RPMI7951 (cell line): ENCODE results near the gene IL5RA. TPM values are rescaled to one million over a fixed set of nuclear protein-coding genes. Genes with fewer than 3 reads are reported as not detected.
A peak's percentile ranks its signal among the peaks of the same experiment; 100 is the strongest.

ENCODE experiments used
- DNase-seq: peaks from one replicate; pipeline ENCODE4 v3.0.0-alpha.2; 2012; ENCODE audit warnings: low read depth
- total RNA-seq: library from RNA; depleted of rRNA; stranded (reverse); fragments of >200 nt; shearing (Covaris generic); gene quantifications from 2 replicates; pipeline ENCODE4 v1.2.3, GENCODE V29; 2014; rRNA removed

The IL5RA gene, protein sequence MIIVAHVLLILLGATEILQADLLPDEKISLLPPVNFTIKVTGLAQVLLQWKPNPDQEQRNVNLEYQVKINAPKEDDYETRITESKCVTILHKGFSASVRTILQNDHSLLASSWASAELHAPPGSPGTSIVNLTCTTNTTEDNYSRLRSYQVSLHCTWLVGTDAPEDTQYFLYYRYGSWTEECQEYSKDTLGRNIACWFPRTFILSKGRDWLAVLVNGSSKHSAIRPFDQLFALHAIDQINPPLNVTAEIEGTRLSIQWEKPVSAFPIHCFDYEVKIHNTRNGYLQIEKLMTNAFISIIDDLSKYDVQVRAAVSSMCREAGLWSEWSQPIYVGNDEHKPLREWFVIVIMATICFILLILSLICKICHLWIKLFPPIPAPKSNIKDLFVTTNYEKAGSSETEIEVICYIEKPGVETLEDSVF
- total RNA-seq, result not detected in 2 replicates

DNA sequence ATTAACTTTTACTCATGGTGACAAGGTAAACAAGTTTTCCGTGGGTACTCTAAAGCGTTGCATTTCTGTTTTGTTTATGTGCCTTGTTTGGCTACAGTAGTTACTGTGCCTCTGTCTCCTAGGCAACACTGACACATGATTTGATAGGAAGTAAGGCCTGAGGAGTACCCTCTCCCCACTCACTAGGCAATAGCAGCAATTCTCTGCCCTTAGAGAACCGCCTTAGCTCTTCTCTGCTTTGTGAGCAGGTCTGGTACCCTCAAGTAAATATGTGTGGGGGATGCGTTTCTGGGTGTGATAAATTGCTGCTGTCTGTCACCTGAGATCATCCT lies at the start of gene IL5RA:
Gene IL5RA, minus strand, starts transcription at position 76 of the 332 bp plus-strand sequence. CDS start 5,390 bp downstream, outside the sequence.
- DNase-seq, result no peak

DNA sequence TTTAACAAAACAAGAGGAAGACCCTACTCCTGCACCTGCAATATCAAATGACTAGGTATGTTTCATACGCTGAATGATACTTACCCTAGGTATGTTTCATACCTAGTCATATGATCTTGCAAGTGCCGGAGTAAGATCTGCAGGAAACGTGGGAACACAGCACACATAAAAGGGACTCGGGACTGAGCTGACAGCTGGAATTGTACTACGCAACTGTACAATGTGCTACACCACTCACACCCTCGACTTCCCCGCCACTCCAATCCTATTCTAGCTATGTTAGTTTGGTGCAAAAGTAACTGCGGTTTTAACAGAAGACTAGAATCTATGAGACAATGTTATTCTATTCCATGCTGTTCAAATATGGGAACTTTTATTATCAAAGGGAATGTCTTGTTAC lies 47.3 kb upstream of the IL5RA start:
- no peak for DNase-seq

DNA sequence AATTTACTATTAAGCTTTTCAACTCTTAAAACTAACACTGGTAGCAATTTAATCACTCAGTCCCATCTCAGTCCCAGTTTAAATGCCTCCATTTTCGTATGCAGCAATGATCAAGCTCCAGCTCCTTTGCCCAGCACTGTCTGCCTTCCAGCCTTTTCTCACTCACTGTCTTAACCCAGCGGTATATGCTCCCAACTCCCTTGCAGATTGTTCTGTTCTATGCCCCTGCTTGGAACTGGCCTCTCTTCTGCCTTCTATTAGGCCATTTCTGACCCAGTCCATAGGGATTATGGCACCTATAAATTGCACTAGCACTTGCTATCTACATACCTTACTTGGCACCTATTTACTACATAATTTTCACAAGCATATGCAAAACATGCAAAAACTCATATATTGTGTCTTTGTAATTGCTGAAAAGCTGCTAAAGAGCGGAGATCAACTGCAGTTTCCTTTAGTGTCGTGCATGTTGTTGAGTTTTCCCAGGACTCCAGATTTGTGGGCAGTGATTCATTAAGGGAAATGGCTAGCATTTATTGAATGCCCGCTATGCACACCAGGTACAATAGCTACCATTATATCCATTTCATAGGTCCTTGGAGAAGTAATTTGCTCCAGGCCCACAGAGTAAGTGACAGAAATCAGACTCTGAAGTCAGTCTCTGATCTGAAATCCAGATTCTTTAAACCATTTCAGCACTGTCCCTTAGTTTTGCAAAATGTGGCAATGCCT lies 44.9 kb upstream of the IL5RA start:
- peak; percentile 15 for DNase-seq

DNA sequence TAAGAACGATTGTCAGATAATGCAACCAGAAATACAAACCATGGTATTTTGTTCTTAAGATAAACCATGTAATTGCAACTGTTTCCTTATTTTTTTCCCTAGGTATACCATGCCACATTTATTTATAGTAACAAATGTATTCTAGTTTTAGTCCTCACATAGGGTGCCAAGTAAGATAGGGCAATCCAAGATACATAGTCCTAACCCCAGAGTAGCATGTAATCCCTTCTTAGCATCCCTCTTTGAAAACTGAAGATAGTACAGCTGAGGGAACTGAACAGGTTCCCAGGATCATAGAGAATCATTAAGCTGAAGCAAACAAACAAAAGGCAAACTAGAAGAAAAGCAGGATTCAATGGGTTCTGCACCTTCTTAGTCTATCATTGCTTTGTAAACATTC lies 41.3 kb upstream of the IL5RA start:
- DNase-seq, result no peak

DNA sequence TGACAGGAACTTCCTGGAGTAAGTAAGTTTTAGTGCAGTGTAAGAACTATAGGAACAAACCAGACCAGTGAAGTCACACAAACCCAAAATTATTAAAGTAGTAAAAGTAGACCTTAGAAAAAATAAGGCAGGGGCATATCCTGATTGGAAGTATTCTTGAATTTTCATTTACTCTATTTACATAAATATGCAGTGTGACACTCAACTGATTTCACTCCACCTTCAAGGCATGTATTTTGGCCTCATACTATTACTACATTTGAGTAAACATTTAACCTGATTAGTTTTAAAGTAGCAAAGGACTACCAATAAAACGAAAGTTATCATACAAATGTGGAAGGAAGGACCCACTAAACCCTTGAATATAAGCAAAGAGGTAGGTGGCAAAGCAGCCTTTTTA lies 39.4 kb upstream of the IL5RA start:
- DNase-seq, result no peak

DNA sequence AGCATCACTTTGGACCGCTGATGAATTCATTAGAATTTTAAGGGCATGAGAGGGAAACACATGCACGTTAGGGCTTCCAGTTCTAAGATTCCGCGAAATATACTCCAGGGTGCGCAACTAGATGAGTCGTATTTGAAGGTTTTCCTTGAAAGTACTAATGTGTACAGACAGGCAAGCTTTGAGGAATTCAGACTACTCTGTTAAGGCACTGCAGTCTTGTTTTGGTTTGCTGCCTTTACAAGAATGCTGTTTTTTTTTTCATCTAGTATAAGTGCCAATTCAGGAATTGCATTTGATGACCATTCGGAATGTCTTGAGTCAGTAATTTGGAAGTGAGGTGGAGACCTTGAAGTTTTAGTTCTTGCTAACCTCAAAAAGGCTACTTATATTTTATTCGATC lies 35.7 kb upstream of the IL5RA start:
- no peak for DNase-seq

DNA sequence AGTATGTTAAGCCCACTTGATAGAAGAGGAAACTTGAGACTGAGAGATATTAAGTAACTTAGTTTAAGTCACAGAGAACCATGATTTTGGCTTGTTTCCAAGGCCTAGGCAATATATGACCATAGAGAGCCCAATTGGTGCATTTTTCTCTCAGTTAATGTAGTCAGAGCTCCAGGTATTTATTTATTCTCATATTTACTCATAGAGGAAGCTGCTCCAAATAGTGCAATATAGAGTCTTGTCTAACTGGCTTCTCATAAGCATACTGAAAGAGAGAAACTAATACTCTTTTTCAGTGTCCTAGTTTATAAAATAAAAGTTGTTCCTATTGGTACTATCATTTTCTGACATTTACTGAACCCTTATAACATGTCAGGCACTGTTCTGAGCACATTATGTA lies 31.8 kb upstream of the IL5RA start:
- DNase-seq, result no peak

DNA sequence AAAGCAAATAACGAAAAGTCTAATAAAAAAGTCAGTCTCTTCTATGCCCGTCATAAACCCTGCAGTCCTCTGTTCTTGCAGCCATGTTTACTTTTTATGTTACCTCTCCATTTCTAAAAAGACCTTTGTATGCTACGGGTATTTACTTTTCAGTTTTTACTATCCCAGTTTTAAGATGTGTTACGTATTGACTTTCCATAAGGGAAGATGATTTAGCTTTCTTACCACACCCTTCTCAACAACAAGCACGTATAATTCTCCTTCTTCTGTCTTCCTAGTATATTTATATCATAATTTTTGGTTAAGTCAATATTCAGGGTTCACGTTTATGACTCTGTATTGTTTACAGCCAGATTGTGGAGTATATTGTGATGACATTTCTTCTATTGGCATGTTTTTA lies 27.4 kb upstream of the IL5RA start:
- DNase-seq, result no peak

DNA sequence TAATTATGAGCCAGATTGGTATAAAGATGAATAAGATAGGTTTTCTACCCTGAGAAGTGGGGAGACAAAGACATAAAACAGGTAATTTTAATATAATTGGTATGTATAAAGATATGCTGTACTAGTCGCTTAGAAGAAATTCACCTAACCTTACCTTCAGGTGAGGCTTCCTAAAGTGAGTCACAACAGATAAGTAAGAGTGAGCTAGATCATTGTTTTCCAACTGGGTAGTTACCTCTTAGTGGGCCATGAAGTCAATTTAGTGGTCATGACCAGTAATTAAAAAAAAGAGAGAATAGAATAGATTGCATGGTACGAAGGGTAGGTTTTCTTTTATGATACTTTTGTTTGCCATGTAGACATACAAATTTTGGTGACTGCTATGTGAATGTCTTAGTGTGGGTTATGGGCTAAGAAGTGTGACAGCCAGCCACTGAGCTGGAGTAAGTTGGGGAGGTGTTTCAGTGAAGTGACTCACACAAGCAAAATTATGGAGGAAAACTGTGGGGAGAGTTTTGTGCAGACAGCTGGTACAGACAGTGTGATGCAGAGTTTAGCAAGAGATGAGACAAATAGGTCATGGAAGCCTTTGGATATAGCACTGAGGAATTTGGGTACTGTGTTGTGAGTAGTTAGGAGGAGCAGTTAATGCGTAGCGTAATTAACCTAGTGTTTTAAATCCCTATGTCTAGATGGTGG lies 24.7 kb upstream of the IL5RA start:
- no peak for DNase-seq

DNA sequence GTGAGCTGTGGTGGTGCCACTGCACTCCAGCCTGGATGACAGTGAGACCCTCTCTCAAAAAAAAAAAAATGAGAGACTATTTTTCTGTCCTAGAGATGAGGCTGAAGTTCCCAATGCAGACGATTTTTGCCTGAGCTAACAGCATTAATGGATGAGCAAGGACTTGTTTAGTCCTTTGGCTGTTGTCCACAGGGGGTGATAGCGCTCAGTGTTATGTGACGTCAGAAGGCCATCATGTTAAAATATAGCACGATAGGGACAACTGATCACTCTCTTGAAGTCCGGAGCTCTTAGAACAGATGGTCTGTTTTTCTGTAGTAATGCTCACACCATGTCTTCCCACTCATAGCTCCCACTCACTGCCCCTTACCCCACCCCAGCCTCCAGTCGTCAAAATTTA lies 23.3 kb upstream of the IL5RA start:
- no peak for DNase-seq

DNA sequence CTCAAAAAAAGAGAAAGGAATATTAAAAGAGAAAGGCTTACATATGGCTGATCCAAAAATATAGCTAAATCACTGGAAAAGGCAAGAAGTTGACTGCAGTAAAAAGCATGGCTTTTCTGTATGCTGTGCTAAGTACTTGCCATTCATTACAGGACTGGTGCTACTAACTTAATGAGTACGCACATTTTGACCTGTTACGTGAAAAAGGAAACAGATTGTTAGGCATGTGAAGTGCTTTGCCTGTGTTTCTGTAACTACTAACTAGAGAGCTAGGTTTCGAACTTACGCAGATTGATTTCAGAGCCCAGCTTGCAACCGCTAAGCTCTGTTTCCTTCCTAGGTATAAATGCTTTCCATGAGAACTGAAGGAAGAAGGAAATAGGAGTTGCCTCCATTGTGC lies 19.4 kb upstream of the IL5RA start:
- no peak for DNase-seq

DNA sequence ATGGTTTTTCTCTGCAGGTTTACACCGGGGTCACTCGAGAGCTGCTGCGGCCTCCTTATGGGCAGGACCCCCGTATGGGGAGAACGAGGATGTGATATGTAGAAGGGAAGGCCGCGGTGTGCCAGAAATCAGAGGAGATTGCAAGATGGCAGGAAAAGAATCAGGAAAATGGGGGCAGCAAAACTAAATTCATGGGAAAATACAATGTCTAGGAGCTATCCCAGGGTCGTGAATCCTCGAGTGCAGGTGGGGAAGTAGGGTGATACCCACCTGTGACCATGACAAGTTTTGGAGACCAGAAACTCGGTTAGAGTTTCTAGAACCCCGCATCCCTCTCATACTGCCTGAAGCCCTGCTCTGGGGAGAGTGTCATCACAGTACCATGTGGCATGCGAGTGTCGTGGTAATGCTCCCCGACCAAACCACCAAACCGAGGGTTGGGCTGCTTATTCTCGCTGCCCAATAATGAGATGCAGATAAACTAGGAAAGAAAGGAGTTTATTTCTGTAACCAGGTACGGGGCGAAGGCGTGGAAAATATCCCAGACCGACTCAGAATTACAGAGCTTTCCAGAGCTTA lies 17.3 kb upstream of the IL5RA start:
- DNase-seq, result peak; percentile 40

DNA sequence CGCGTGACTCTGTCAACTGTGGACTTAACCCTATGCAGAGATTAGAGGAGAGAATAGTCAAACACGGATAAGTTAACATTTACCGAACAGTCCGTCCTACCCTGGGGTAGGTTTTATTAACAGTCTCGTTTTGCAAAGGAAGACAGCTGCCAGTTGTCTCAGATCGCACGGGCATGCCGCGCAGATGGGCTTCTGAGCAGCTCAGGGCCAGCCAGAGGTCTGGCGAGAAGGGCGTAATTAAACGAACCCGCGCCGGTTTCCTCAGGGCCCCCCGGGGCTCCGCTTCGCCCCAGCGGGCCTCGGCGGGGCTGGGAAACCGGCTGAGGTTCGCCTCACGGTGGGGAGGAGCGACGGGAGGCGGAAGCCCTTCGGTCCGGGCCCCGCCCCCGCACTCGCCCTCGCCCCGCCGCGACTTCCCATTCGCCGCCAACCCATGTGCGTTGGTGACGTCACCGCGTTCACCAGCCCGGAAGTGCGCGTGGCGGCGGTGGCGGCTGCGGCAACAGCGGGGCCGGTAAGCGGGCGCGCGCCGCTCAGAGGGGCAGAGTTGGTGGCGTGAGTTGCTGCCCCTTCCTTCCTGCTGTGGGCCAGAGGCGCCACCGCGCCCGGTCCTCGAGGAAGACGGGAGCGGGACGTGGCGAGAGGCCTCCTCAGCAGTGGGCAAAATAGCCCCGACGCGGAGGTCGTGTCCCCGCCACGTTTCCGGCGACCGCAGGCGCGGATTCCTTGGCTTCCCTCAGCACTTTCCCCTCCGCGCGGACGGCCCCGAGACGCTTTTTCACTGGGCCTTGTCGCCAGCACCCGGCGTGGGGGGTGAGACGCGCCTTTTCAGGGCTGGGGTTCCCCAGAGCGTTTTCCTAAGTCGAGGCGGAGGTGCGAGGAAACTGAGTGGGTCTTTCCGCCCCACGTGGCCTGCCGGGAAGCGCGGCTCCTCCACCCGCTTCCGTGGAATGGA lies 16.6 kb upstream of the IL5RA start, which contains the start of gene TRNT1:
Gene TRNT1, plus strand, starts transcription at position 464 of the 955 bp plus-strand sequence. CDS start 2,101 bp downstream, outside the sequence.
- peak; percentile 91 for DNase-seq

DNA sequence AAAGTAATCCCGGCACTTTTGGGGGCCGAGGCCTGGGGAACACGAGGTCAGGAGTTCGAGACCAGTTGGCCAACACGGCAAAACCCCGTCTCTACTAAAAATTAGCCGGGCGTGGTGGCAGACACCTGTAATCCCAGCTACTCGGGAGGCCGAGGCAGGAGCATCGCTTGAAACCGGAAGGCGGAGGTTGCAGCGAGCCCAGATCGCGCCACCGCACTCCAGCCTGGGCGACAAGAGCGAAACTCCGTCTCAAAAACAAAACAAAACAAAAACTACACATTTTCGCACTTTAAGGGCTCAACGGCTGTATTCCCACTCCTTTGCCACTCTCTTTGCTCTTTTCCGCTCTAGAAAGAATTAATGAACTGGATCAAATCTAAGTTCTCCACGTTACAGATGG lies 15.8 kb upstream of the IL5RA start:
- no peak for DNase-seq

DNA sequence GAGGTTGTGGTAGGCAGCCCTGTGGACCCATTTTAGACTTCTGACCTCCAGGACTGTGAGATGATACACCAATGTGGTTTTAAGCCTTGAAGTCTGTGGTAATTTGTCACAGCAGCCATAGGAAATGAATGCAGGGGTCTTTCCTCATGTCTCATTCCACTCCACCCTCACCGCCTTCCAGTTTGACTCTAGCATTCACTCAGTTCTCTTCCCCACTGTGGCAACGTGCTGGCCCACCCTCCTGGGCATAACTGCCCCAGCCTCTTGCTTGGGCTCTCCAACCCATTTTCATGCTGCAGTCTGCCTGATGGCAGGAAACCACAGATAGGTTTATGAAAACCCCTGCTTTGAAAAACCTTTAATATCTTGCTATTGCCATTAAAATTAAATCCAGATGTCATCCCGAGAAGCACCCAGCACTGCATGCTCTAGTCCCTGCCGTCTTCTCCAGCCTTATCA lies 9.2 kb upstream of the IL5RA start:
- DNase-seq, result peak; percentile 24

DNA sequence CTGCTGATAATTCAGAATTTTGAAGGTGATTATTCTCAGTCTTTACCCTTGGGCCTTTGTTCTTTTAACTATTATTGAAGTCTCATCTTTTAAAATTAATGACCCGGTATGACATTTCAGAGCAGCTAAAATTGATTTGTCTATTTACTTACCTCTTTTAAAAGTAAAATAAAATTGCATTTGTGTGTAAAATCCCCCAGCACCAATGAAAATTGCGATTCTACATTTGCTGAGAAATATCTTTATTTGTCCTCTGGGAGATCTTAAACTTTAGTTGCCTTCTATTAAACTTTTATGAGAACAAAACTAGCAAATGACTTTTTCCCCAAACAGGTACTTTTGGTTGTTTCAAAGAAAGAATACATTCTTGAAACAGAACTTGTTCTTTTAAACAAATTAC lies 7.5 kb upstream of the IL5RA start:
- DNase-seq, result no peak

DNA sequence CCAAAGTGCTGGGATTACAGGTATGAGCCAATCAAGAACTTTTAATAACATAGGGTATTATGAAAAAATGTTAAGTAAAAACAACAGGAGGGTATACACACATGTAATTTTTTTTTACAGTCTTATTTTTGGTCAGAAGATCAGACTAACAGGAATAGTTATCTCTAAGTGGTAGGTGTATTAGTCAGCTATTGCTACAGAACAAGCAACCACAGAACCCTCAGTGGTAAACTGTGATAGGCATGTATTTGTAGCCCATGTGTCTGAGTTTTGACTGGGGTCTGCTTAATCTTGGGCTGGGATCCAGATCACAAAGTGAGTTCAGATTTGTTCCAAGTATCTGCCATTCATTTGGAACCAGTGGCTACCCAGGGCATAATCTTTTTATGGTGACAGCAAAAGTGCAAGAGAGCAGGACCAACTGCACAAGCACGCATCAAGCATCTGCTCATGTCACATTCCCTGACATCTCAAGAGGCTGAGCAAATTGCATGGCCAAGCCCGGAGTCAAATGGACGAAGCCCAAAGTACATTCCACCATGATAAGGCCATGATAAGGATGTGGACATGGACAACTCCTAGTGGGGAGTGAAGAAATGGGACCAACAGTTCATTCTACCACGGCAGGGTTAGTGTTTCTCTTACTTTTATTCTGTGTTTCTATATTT lies 3.0 kb upstream of the IL5RA start:
- DNase-seq, result no peak

DNA sequence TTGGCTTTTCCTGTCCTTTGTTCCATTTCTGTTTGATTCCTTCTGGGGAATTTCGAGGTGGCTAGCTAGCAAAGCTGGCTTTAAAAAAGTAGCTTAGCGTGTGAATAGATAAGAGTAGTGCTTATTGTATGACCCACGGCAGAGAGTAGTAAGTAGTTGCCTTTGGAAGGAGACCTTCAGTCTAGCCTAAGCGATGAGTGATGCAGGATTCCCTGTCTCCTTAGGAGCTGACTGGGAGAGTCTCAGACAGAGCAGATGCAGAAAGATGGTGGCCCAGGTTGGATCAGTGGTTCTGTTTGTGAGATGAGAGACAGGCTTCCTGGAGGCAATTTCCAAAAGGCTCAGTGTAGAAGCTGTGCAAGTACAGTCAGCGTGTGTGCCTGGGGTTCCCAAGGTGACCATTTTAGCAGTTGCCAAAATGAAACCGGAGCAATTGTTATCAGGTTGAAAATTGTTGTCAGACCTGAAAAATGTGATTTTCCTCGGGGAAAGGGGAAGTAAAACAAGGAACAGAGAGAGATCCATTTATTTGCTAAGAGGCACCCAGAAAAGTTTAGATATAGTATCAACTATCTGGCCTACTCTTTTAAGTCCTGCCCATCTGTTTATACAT lies 681 bp upstream of the IL5RA start:
- DNase-seq, result no peak

DNA sequence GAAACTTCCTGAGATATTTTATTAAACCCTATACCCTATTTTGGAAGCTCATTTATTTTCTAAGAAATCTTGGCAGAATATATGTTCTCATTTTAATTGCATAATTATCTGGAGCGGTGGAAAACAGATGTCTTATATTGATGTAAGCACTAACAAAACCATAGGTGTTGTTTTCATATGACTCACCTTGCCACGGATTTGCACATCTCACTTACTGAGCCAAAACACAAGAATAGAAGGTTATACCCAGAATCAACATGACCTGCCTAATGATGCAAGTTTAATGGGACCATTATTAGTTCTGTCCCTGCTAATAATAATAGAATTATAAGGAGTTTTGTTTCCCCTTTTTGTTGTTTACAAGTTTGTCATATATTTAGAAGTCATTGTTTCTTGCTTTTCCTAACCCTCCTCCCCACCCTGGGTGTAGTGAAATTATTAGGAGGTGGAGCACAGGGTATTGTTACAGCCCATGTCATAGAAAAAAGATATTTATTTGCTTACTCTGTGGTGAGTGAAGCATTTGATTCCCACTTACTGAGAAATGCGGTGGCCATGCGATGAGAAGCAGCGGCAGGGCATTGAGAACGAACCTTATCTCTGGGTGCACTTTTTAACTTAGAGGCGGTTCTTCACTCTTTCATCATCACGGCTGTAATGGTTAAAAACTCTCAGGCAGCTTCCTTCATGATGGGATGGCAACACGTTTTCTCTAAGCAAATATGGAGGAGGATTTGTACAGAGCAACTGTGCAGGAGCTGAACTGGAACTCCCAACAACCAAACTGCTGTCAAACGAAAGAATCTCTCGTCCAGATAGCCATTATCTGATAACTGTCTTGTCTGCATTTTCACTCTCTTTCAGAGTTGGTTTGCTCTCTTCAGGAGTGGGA lies 521 bp downstream of the IL5RA start:
- DNase-seq, result no peak
